ENCODE results near the gene TRPM3.

TRPM3 gene

GRCh38 chr9:70493029-70493428 lies 628.4 kb downstream of the TRPM3 start:
- Histone ChIP-seq H3K4me3 (ENCODE audit: low read length) (no peak overlapping the region), H3K27ac (ENCODE audit: low read length) (no peak overlapping the region), H2AFZ (ENCODE audit: low read depth, low read length) (no peak overlapping the region), H3K9me3 (ENCODE audit: insufficient read depth, low read length) (no peaks in the 10 kb centered on the region), H3K36me3 (replicated peaks; ENCODE audit: low read depth, low read length) (no peaks in the 10 kb centered on the region), H3K4me1 (ENCODE audit: low read length) (no peaks in the 10 kb centered on the region; the same call in 1 of the 2 replicates), H4K20me1 (ENCODE audit: insufficient read depth, low read length) (no peaks in the 10 kb centered on the region), H3K9ac (ENCODE audit: low read length) (no peak overlapping the region), H3K27me3 (ENCODE audit: low read depth, low read length) (peaks cover 5% of the 10 kb centered on the region; the same call in 1 of the 2 replicates), H3K79me2 (ENCODE audit: low read length) (no peaks in the 10 kb centered on the region), H3K4me2 (ENCODE audit: low read length) (no peak overlapping the region)
- TF ChIP-seq EZH2phosphoT487 (IDR thresholded peaks at IDR 0.05; ENCODE audit: low read depth) (no peak), CTCF (IDR thresholded peaks at IDR 0.05; ENCODE audit: low read depth, low read length) (no peak)

- Histone ChIP-seq H3K36me3 (replicated peaks; ENCODE audit: low read depth, low read length) (no peaks in the 10 kb centered on the region), H3K9ac (ENCODE audit: low read length) (no peak overlapping the region), H3K4me3 (ENCODE audit: low read length) (no peak overlapping the region), H4K20me1 (ENCODE audit: insufficient read depth, low read length) (no peaks in the 10 kb centered on the region), H2AFZ (ENCODE audit: low read depth, low read length) (no peak overlapping the region), H3K27ac (ENCODE audit: low read length) (no peak overlapping the region), H3K4me1 (ENCODE audit: low read length) (no peaks in the 10 kb centered on the region; the same call in 1 of the 2 replicates), H3K27me3 (ENCODE audit: low read depth, low read length) (peaks cover 5% of the 10 kb centered on the region; the same call in 1 of the 2 replicates), H3K4me2 (ENCODE audit: low read length) (no peak overlapping the region), H3K79me2 (ENCODE audit: low read length) (no peaks in the 10 kb centered on the region), H3K9me3 (ENCODE audit: insufficient read depth, low read length) (no peaks in the 10 kb centered on the region)
- TF ChIP-seq EZH2phosphoT487 (IDR thresholded peaks at IDR 0.05; ENCODE audit: low read depth) (no peak), CTCF (IDR thresholded peaks at IDR 0.05; ENCODE audit: low read depth, low read length) (no peak)
These were observed 629.1 kb downstream of the TRPM3 start for GRCh38 chr9:70492319-70492777.

GRCh38 chr9:70491426-70492318 lies 629.7 kb downstream of the TRPM3 start:
- H3K4me2 ChIP-seq (ENCODE audit: low read length), result no peak overlapping the region
- H3K79me2 ChIP-seq (ENCODE audit: low read length), result no peaks in the 10 kb centered on the region
- no peak overlapping the region for H3K4me3 ChIP-seq (ENCODE audit: low read length)
- no peaks in the 10 kb centered on the region for H3K9me3 ChIP-seq (ENCODE audit: insufficient read depth, low read length)
- H3K27ac ChIP-seq (ENCODE audit: low read length), result no peak overlapping the region
- H3K9ac ChIP-seq (ENCODE audit: low read length), result no peak overlapping the region
- TF ChIP-seq CTCF (IDR thresholded peaks at IDR 0.05; ENCODE audit: low read depth, low read length) (no peak), EZH2phosphoT487 (IDR thresholded peaks at IDR 0.05; ENCODE audit: low read depth) (no peak)
- peaks cover 5% of the 10 kb centered on the region; the same call in 1 of the 2 replicates for H3K27me3 ChIP-seq (ENCODE audit: low read depth, low read length)
- H4K20me1 ChIP-seq (ENCODE audit: insufficient read depth, low read length), result no peaks in the 10 kb centered on the region
- H3K36me3 ChIP-seq (replicated peaks; ENCODE audit: low read depth, low read length), result no peaks in the 10 kb centered on the region
- no peak overlapping the region for H2AFZ ChIP-seq (ENCODE audit: low read depth, low read length)
- no peaks in the 10 kb centered on the region; the same call in 1 of the 2 replicates for H3K4me1 ChIP-seq (ENCODE audit: low read length)

DNA sequence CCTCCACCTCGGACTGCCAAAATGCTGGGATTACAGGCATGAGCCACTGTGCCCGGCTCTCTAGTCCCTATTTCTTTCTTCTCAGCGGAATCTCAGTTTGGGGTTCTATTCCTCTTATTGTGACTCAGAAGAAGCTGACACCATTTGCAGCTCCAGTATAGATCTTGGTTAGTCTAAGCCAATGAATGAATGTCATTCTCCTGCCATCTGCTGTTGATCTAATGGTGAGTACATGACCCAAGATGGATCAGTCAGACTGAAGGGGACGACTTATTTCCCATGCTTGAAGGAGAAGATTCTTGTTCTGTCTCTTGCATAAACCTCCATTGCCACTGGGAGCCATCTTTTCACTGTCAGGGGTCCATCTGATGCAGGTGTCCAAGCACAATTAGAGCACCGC lies 630.9 kb downstream of the TRPM3 start:
- Histone ChIP-seq H3K9ac (ENCODE audit: low read length) (no peak overlapping the region), H3K79me2 (ENCODE audit: low read length) (no peaks in the 10 kb centered on the region), H4K20me1 (ENCODE audit: insufficient read depth, low read length) (no peaks in the 10 kb centered on the region), H3K27ac (ENCODE audit: low read length) (no peak overlapping the region), H2AFZ (ENCODE audit: low read depth, low read length) (no peak overlapping the region), H3K4me1 (ENCODE audit: low read length) (no peaks in the 10 kb centered on the region; the same call in 1 of the 2 replicates), H3K9me3 (ENCODE audit: insufficient read depth, low read length) (no peaks in the 10 kb centered on the region), H3K36me3 (replicated peaks; ENCODE audit: low read depth, low read length) (no peaks in the 10 kb centered on the region), H3K4me3 (ENCODE audit: low read length) (no peak overlapping the region), H3K4me2 (ENCODE audit: low read length) (no peak overlapping the region), H3K27me3 (ENCODE audit: low read depth, low read length) (peaks cover 5% of the 10 kb centered on the region; the same call in 1 of the 2 replicates)
- no peak for TF ChIP-seq EZH2phosphoT487 (IDR thresholded peaks at IDR 0.05; ENCODE audit: low read depth)
- TF ChIP-seq CTCF (IDR thresholded peaks at IDR 0.05; ENCODE audit: low read depth, low read length), result no peak

All from OCI-LY3 (cell line).